HG02938 (cell line): Measurements from ENCODE around the gene MRPL9.
"Not testable (repeated sequence)": the region's sequence is repeated elsewhere in the genome, so short reads cannot be mapped to it uniquely, and the experiment has no call there.

Experiments
- ATAC-seq: cut with Tn5 transposase; IDR thresholded peaks from one replicate; pipeline ENCODE4 v1.9.1; 2021; ENCODE audit warnings: mild to moderate bottlenecking, moderate library complexity; ENCODE audit not compliant: unreplicated experiment

MRPL9 gene

DNA sequence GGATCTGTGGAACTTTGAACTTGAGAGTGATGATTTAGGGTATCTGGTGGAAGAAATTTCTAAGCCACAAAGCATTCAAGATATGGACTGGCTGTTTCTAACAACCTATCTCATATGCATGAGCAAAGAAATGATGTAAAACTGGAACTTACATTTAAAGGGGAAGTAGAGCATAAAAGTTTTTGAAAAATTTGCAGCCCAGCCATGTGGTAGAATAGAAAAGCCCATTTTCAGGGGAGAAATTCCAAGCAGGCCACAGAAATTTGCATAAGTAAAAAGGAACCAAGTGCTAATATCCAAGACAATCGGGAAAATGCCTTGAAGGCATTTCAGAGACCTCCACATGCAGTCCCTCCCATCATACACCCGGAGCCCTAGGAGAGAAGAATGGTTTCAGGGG lies 26.3 kb downstream of the MRPL9 start:
- no peak for ATAC-seq

DNA sequence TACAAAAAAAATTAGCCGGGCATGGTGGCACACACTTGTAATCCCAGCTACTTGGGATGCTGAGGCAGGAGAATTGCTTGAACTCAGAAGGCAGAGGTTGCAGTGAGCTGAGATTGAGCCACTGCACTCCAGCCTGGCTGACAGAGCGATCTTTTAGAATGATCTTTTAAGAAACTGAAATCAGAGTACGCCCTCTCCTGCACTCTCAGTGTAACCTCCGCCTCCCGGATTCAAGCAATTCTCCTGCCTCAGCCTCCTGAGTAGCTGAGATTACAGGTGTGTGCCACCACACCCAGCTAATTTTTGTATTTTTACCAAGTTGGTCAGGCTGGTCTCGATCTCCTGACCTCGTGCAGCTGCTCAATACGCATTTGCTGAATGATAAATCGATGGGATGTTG lies 29.3 kb downstream of the MRPL9 start:
- ATAC-seq, result not testable (repeated sequence)

DNA sequence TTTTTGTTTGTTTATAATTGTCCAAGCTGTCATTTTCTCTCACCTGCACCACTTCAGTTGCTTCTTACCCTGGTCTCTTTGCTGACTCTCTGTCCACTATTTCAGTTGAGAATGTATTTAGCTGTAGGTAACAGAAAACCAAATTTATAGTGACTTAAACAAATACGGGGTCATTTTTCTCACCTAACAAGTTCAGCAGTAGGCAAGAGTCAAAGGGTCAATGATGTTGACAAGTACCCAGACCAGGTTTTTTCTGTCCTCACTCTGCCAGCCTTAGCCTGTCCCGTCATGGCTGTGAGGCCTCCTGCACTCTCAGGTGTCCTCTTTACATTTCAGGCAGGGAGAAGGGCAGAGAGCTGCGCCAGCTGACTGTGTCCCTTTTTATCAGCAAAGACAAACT lies 30.2 kb downstream of the MRPL9 start:
- no peak for ATAC-seq

DNA sequence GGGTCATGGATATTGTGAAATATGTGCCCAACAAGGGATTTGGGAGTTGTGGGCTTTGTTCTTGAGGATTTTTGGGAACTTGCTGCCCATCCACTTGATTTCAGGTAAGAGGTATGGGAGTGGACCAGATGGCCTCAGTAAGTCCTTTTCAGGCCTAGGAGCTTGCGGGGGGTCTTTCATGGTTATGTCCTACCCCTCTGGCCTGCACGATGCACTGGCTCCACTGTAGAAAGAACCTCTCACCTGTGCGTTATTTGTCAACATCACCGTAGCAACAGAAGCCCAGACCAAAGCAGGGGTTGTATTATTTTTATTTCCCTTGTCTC lies 33.4 kb downstream of the MRPL9 start:
- ATAC-seq, result no peak

DNA sequence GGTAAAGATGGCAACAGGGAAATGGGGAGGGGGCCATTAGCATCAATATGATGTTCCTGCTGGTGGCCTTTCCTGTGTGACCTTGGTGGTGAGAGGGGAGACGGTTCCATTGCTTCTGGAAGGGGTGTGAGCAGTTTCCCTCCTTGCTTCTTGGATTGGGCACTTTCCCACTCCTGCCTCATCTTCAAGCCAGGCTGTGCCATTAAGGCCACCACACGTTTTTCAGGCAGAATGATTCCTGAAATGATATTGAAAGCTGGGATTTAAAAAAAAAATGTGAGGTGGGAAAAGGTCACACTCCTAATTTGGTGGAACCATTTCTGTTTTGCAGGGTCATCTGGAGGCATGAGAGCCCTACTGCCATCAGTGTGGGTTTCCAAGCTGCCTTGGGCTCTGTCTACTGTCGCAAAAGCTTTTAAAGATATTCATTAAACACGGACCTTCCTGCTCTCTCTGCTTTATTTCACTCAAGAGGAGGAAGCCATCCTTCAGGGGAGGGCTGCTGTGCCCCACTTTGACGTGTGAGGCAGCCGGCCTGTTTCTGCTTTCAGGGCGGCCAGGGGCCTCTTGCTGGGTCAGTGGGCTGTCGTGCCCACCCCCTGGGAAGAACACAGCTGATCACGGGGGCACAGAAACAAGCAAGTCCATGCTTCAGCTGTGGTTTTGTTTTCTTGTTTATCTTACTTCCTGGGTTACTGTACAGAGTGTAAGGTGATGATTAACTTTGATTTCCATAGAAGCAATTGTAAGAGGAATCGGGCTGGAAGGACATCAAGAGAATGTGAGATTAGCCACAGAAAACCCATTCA lies 33.9 kb downstream of the MRPL9 start:
- ATAC-seq, result no peak

DNA sequence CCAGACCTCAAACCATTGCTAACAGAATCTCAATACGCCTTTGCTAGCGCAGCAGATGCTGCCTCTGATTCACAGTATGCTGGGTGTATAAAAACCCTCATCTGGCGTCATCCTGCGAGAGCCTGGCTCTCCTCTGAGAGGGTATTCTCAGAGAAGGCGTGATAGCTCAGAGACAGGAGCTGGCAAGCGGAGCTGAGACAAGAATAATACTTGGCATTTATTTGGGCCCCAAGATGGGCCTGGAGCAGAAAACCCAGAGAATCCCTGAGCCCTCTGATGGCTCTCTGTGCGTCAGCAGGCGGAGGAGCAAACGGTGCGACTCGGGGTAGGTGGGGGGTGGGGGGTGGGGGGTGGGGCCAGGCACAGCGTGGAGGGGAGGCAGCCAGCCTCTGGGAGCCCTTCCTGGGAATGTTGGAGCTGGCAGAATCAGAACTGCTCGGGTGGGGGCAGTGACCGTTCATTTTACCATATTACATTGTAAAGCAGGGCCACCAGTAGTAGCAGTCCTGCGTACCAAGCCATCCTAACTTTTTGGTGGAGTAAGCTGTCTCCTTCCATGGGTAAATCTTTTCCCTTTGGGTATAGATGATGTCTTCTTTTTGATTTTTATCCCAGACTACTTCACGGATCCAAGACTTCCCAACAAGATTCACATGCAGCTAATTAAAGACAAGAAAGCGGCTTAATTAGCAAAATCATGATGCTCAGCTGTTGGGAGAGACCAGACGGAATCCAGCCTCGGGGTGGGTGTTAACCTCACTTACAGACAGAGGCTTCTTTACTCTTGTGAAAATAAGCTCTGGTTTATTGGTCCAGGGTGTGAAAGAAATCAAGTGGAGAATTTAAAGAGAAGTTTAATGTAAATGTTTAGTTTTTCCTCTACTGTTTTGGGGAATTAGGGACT lies 34.9 kb downstream of the MRPL9 start:
- no peak for ATAC-seq

DNA sequence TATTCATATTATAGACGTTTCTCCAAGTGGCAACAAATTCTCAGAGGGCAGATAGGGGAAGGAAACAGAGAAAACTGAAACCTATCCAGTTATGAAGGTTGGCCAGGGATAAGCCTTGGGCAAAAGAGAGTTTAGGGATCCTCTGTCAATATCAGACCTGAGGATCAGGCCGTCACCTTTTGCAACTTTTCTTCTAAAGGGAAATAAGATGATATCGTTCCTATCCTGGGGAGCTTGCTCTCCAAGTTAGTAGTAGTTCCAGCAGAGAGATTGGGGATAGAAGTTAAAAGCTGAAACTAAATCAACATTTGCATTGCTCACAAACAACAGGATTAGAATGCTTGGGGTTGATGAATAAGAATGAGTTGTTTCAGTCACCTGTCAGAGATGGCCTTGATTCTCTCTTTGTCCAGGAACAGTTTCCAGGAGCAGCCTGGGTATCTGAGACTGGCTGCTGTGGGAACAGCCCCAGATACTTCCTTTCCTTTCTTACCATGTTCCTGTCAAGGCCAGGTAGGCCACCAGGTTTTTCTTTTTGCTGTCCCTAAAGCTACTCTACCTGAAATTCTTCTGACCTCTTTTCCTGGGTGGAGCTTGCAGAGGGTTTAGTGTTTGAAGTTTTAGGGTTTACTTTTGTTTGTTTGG lies 39.4 kb downstream of the MRPL9 start:
- ATAC-seq, result no peak

DNA sequence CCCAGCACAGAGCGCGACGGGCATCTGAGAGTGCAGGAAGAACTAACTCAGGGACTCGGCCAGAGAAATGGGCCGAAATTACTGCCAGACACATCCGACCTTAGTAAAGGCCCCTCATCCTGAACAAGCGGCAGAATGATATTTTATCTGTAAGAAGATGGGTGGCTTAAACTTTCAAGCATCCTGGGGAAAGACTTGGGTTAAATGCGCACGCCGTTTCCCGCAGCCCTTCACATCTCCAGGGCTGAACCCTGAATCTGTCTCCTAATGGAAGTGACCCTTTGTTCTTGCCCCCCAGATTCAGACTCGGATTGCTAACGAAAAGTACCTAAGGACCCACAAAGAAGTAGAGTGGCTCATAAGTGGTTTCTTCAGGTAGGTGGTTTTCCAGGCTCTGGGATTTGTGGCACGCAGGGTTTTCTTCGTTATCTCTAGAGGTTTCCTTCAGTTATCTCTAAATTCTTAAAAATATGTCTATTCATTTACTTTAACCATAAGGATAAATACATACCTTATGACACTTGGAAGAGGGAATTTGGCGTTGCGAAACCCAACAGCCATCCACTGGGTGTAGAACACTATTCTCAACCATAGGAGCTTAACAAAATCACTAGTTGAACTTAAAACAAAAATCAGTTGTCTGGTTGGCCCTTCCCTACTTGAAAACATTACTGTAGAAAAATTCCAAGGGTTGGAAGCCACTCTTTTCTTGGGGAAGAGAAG lies 41.3 kb downstream of the MRPL9 start:
- ATAC-seq, result no peak

DNA sequence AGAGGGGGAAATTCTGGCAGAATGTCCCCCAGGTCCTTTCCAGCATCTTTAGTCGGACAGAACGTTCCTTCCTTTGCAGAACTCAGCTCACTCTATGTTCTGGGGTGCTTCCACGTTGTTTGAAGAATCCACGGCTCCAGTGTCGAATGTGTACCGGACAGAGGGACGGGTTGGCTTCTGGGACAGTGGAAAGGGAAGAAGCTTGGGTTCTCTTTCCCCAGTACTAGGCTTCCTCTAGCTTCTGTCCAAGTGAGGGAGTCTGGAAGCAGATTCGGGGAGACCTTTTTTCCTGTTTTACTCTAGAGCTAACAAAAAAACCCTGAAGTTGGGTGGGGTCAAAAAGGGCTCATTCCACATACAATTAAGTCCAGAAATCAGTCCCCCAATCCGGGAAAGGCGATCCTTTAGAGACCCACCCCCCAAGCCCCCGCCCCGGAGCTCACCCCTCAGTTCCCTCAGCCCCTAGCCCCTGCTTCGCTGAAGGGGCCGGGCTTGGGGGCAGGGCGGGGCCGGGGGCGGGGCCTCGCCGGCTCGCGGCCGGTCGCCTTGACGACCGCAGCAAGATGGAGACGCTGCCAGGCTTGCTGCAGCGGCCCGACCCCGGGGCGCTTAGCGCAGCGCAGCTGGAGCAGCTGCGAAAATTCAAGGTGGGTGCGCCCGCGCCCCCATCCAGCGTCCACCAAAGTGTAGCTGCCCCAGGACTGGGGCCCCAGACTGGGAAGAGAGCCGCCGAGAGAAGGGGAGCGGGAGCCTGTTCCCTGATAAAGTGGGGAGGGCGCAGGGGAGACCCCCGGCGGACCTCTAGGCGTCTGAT lies 42.1 kb downstream of the MRPL9 start, which contains the start of gene RIIAD1:
Gene RIIAD1 (plus strand): TSS at position 549 of the 814 bp plus-strand sequence. CDS start 15 bp downstream, at position 564.
- ATAC-seq, result peak; percentile 51

DNA sequence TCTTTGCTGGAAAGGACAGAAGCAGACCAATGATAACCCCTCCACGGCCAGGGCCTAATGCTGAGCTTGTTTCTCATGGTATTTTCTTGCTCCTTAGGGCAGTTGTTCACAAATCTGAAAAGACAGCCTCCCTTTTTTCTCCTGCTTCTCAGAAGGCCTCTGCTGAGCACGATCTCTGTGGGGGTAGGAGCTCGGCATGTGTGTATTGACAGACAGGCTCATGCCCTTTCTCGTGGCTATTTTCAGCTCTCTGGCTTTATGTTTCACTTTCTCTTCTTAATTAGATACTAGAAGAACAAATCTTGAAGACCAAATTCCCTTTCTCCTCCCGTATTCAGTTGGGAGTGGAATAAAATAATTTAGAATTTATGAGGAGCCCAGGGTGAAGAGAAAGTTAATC lies 42.7 kb downstream of the MRPL9 start:
- no peak for ATAC-seq

DNA sequence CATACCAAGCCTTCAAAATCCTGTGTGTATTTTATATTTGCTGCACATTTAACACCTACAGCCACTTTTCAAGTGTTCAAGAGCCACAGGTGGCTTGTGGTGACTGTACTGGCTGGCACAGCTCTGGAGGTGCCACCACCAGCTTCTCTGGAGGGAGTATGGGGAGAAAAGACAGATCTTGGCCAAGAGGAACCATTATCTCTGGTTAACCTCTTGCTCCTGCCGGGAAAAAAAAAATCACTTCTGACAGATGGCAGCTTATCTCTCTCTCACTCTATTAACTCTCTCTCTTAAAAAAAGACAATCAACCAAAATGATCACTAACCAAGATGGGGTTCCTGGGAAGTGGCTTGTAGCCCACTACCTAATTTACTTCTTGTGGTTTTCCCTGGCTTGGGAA lies 43.2 kb downstream of the MRPL9 start:
- ATAC-seq, result no peak

DNA sequence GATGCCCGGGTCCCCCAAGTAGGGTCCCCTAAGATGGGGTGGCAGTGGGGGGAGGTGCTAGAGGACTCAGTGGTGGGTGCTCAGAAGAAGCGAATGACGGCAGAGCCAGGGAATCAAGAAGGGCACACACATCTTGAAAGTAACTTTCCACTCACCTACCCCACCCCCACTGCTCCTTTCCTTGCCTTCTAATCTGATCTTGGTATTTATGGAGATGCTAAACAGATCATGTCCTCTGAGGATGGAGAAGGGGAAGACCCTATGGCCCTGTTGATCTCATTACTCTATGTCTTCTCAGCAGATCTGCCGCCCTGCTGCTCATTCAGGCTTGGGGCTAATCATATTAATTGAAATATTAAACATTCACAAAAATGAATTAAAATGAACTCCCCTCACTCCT lies 44.6 kb downstream of the MRPL9 start:
- ATAC-seq, result no peak

DNA sequence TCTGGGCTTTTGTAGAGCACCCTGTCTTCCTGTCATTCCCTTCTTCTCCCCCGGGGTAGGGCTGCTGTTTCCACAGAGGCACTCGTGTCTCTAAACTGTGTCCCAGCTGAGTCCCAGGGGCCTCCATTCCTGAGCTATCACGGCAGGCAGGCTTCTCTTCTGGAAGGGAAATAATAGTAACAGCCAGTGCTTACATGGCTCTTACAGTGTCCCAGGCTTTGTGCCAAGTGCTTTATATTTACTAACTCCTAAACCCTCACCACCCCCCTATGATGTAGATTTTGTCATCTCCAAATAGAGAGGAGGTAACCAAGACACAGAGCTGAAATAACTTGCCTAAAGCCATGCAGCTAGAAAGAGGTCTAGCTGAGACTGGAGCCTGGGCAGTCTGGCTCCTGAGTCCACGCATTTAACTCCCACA lies 45.3 kb downstream of the MRPL9 start:
- no peak for ATAC-seq

DNA sequence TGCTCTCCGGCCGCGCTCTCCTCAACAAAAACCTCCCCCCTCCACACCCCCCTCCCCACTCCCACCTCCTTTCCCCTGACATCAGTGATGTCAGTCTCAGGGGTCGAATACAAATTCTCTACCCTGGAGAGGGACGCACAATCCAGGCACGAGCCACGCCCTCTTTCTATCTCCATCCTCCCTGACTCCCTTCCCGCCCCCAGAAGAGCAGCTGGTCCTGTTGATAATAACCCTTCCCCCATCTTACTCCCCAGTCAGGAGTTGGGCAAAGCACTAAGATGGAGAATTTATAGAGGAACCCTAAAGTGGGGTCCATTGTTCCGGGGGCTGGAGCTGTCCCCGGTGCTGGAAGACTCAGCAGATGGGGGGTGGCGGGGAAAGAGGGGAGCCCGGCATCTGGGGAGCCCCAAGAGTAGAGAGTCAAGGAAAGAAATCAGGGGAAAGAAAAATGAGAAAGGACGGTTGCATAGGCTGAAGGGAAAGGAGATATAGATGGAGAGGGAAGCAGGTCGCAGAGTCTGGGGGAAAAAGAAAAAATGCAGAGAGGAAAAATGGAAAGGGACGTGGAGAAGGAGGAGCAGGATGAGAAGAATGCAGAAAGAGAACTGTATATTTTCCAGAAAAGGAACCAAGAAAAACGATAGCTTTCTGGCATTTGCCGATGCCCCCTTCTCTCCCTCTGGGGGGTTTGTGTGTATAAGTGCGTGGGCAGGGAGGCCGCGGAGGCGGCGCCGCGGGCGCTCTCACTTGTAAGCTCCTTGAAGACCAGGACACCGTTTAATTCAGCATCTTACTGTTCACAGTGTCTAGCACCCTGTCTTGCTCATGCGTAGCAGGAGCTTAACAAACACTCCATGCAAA lies 46.3 kb downstream of the MRPL9 start, which contains the start of gene CELF3:
Gene CELF3 (minus strand): TSS at position 33 of the 861 bp plus-strand sequence. CDS start 783 bp downstream, outside the sequence.
- ATAC-seq, result no peak

DNA sequence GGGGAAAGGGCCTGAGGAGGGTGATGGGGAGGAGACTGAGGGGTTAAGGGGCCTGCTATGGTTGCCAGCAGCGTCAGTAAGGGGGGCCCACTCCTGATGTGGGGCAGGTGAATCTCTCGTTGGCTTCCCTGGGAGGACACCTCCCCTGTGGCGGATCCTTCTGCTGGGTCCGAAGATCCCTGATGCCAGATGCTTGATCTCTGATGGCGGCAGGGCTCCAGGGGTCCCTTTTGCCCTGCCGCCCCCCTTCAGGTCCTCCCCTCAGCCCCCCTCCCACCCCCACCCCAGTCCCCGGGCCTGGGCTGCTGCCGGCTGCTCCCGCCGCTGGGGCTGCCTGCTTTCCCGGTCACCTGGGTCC lies 46.9 kb downstream of the MRPL9 start:
- ATAC-seq, result no peak

DNA sequence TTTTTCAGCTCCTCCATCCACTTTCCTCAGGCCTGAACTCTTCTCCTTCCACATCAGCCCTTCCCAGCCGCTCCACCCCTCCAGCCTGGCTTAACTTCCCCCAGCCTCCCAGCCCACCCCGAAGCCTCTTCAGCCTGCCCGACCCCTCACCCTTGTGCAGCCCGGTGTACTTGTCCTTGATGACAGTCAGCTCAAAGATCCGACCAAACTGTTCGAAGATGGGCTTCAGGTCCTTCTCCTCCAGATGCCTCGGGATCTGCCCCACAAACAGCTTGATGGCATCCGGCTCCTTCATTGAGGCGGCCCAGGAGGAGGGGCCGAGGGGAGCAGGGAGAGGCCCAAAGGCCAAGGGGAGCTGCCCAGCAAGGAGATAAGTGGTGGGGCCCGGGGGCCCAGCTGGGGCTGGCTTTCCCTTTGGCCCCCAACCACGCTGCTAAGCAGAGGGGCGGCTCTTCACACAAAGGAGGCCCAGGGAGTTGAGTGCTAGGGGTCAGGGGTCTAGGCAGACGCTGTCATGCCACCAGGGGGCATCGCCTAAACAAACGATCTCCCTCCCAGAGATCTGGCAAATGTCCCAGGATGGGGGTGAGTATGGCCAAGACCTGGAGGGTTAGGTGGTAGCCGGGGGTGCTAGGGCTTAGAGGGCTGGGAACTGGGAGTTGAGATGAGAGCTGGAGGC lies 47.4 kb downstream of the MRPL9 start:
- no peak for ATAC-seq

DNA sequence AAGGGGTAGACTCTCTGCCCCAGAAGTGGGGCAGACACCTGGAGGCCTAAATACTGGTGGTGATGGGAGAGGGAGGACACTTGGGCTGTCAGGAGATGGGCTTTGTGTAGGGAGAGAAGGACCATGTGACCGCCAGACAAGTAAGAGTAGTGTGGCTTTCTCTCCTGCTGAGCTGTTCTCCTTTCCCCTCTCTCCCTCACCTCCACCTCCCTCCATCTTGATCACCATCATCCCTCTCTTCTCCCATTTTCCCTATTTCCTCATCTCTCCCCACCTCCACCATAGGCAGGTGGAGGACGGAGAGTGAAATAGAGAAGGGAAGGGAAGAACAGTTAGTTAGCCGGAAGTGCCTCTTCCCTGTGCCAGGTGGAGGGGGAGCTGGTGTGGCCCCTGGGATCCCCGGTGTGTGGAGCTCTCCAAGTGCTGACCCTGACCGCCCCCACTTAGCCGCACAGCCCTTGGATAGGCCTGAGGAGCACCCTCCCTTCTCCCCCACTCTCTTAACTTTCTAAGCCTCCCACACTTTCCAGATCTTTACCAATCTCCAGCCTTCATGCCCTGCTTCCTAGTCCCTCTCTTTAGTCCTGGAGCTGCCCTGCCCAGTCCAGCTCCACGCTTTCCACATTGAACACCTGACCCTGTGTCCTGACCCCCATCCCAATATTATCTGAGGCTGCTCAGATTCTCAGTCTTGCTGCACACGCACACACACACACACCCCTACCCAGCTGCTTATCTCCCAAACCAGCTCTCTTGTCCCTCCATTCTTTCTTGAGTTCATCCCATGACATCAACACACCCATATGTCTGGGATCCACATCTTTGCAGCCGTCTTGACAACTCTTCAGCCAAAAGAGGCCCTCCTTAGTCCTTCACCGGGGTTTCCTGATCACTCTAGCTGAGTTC lies 48.2 kb downstream of the MRPL9 start:
- ATAC-seq, result no peak
